Measurements from ENCODE around the gene WDFY2.
"Not testable (repeated sequence)": the region's sequence is repeated elsewhere in the genome, so short reads cannot be mapped to it uniquely, and the experiment has no call there.

WDFY2 gene

GRCh38 chr13:51590971-51591627 lies 6.8 kb downstream of the WDFY2 start:
- TF ChIP-seq CTCF (conservative IDR thresholded peaks at IDR 0.05; ENCODE audit: low read depth, low read length): peak; percentile 2
- H3K4me3 ChIP-seq (ENCODE audit: low read length): no peak overlapping the region
- no peak for DNase-seq (ENCODE audit: low read depth)

- DNase-seq (ENCODE audit: low read depth); H3K4me3 ChIP-seq (ENCODE audit: low read length): not testable (repeated sequence)
Observed at GRCh38 chr13:51591938-51592337, 7.7 kb downstream of the WDFY2 start.

- no peak for TF ChIP-seq CTCF (conservative IDR thresholded peaks at IDR 0.05; ENCODE audit: low read depth, low read length)
- no peak for DNase-seq (ENCODE audit: low read depth)
Observed at GRCh38 chr13:51594432-51594831, 10.2 kb downstream of the WDFY2 start.

GRCh38 chr13:51595416-51595815 lies 11.2 kb downstream of the WDFY2 start:
- TF ChIP-seq CTCF (conservative IDR thresholded peaks at IDR 0.05; ENCODE audit: low read depth, low read length): no peak
- DNase-seq (ENCODE audit: low read depth): no peak
- no peak overlapping the region for H3K4me3 ChIP-seq (ENCODE audit: low read length)

More at GRCh38 chr13:51594432-51594831, 10.2 kb downstream of the WDFY2 start:
- no peak overlapping the region for H3K4me3 ChIP-seq (ENCODE audit: low read length)

- no peak for TF ChIP-seq CTCF (conservative IDR thresholded peaks at IDR 0.05; ENCODE audit: low read depth, low read length)
- H3K4me3 ChIP-seq (ENCODE audit: low read length): no peak overlapping the region
- no peak for DNase-seq (ENCODE audit: low read depth)
Observed at GRCh38 chr13:51596541-51596940, 12.3 kb downstream of the WDFY2 start.

- TF ChIP-seq CTCF (conservative IDR thresholded peaks at IDR 0.05; ENCODE audit: low read depth, low read length): no peak
- DNase-seq (ENCODE audit: low read depth): no peak
- H3K4me3 ChIP-seq (ENCODE audit: low read length): no peak overlapping the region
Observed at GRCh38 chr13:51599444-51600176, 15.3 kb downstream of the WDFY2 start.

- no peak for DNase-seq (ENCODE audit: low read depth)
- TF ChIP-seq CTCF (conservative IDR thresholded peaks at IDR 0.05; ENCODE audit: low read depth, low read length): no peak
Observed at GRCh38 chr13:51600703-51601102, 16.4 kb downstream of the WDFY2 start.

More at GRCh38 chr13:51600703-51601102, 16.4 kb downstream of the WDFY2 start:
- H3K4me3 ChIP-seq (ENCODE audit: low read length): no peak overlapping the region
